B cell (primary cell): ENCODE data around the gene G3BP1. TPM values are rescaled to one million over a fixed set of nuclear protein-coding genes. Genes with fewer than 3 reads are reported as not detected.

Experiments
- ATAC-seq: fragments of 200-7000 bp; cut with Tn5 transposase; one replicate; pipeline ENCODE4 v1.10.0; 2021; ENCODE audit warnings: low read depth, mild to moderate bottlenecking, moderate number of reproducible peaks, moderate library complexity
- CTCF ChIA-PET: fragments of 350-600 bp; sonication (Branson Sonifier 250); formaldehyde crosslinking; loops from one replicate; lab custom pipeline; 2021; ENCODE audit warnings: antibody characterized with exemption, inconsistent platforms; lab: Charles Lee
- POLR2A ChIA-PET: fragments of 350-600 bp; sonication (Branson Sonifier 250); formaldehyde crosslinking; loops from one replicate; lab custom pipeline; 2021; ENCODE audit warnings: antibody characterized with exemption; lab: Charles Lee
- DNase-seq: peaks from one replicate; pipeline ENCODE4 v3.0.0; 2013
- H2AFZ ChIP-seq: 2 replicates; pipeline ENCODE4 v1.6.1; 2012; ENCODE audit warnings: mild to moderate bottlenecking, low read depth, low read length; ENCODE audit not compliant: insufficient read depth, poor library complexity, severe bottlenecking
- H3K27ac ChIP-seq, 2 donors: 1 replicate in 1 of 2; 2 replicates in 1 of 2; pipeline ENCODE4 v1.5.1; 2012 to 2013; ENCODE audit warnings: low read length in 2 of 2, mild to moderate bottlenecking in 2 of 2, moderate library complexity in 1 of 2
- H3K27me3 ChIP-seq, 4 experiments: fragments of 200-600 bp in 1 of 4; sonication (generic) in 1 of 4; replicated peaks in 1 of 4; 1 replicate in 2 of 4; 2 replicates in 2 of 4; pipeline versions ENCODE4 v1.6.1 to v1.7.0; 2013 to 2016; ENCODE audit warnings: low read length in 3 of 4, mild to moderate bottlenecking in 2 of 4, mixed read lengths in 1 of 4, moderate library complexity in 1 of 4; ENCODE audit not compliant: insufficient read depth in 4 of 4, control insufficient read depth in 3 of 4; ENCODE audit errors: control extremely low read depth in 1 of 4
- H3K36me3 ChIP-seq, 2 experiments: replicated peaks in 1 of 2; 1 replicate in 1 of 2; 2 replicates in 1 of 2; pipeline versions ENCODE4 v1.6.1 to v1.7.1; 2013; ENCODE audit warnings: low read length in 1 of 2; ENCODE audit not compliant: insufficient read depth in 2 of 2, control insufficient read depth in 1 of 2; ENCODE audit errors: control extremely low read depth in 1 of 2, extremely low read depth in 1 of 2
- H3K4me1 ChIP-seq, 2 donors: fragments of 200-600 bp in 1 of 2; sonication (generic) in 1 of 2; 1 replicate in 1 of 2; 2 replicates in 1 of 2; pipeline versions ENCODE4 v1.5.1 to v1.6.1; 2013 to 2017; ENCODE audit warnings: low read length in 2 of 2; ENCODE audit not compliant: control insufficient read depth in 2 of 2, insufficient read depth in 2 of 2
- H3K4me2 ChIP-seq: replicated peaks from 2 replicates; pipeline ENCODE3; 2012; ENCODE audit warnings: mild to moderate bottlenecking, low read depth, low read length; ENCODE audit not compliant: poor library complexity, severe bottlenecking
- H3K4me3 ChIP-seq, 5 experiments: fragments of 200-600 bp in 1 of 5; sonication (generic) in 1 of 5; 1 replicate in 3 of 5; 2 replicates in 2 of 5; pipeline versions ENCODE4 v1.5.1 to v1.7.0; 2011 to 2016; ENCODE audit warnings: low read length in 4 of 5, mild to moderate bottlenecking in 4 of 5, low read depth in 2 of 5, control low read depth in 1 of 5, moderate library complexity in 1 of 5; ENCODE audit not compliant: insufficient read depth in 1 of 5; ENCODE audit errors: control extremely low read depth in 1 of 5, extremely low read depth in 1 of 5
- H3K79me2 ChIP-seq: fragments of 200-600 bp; sonication (generic); one replicate; pipeline ENCODE4 v1.6.0; 2016; ENCODE audit warnings: low read length; ENCODE audit not compliant: control insufficient read depth, insufficient read depth
- H3K9ac ChIP-seq: fragments of 200-600 bp; sonication (generic); 2 replicates; pipeline ENCODE4 v1.6.1; 2017; ENCODE audit warnings: mild to moderate bottlenecking, low read length, moderate library complexity
- H3K9me3 ChIP-seq, 3 donors: one replicate each; pipeline versions ENCODE4 v1.6.1 to v1.7.1; 2013; ENCODE audit warnings: low read length in 2 of 3; ENCODE audit not compliant: control insufficient read depth in 2 of 3, insufficient read depth in 1 of 3; ENCODE audit errors: control extremely low read depth in 1 of 3
- H4K20me1 ChIP-seq: 2 replicates; pipeline ENCODE4 v1.6.0; 2012; ENCODE audit warnings: mild to moderate bottlenecking, low read length; ENCODE audit not compliant: insufficient read depth, control insufficient read depth, poor library complexity, severe bottlenecking
- H3K27ac Mint-ChIP-seq: one replicate; pipeline ENCODE4 v1.8.0; 2021; ENCODE audit warnings: mixed read lengths
- H3K27me3 Mint-ChIP-seq: one replicate; pipeline ENCODE4 v1.8.0; 2021; ENCODE audit warnings: mixed read lengths
- H3K4me1 Mint-ChIP-seq: one replicate; pipeline ENCODE4 v1.8.0; 2021; ENCODE audit warnings: mixed read lengths
- H3K4me3 Mint-ChIP-seq: one replicate; pipeline ENCODE4 v1.8.0; 2021; ENCODE audit warnings: mixed read lengths
- H3K9me3 Mint-ChIP-seq: one replicate; pipeline ENCODE4 v1.8.0; 2022; ENCODE audit warnings: mixed read lengths; ENCODE audit not compliant: insufficient read depth
- CTCF ChIP-seq: fragments of 200-600 bp; IDR thresholded peaks from one replicate; pipeline ENCODE4 v1.8.0; 2022; ENCODE audit warnings: antibody characterized with exemption, mild to moderate bottlenecking
- EZH2 ChIP-seq: IDR thresholded peaks from 2 replicates; pipeline ENCODE4 v1.6.1; 2012; ENCODE audit warnings: borderline replicate concordance, low read depth, mild to moderate bottlenecking, moderate library complexity, low read length; ENCODE audit not compliant: insufficient read depth, poor library complexity, severe bottlenecking
- WGBS: methylation state at CpG from one replicate; pipeline ENCODE4 v1.1.5; 2013; ENCODE audit warnings: missing lambda C conversion rate; ENCODE audit not compliant: insufficient coverage; 5-methylcytosine and 5-hydroxymethylcytosine counted together
- intact Hi-C: fragments of 100-400 bp; cut with micrococcal nuclease; formaldehyde crosslinking; loops from one replicate; pipeline ENCODE4 v1.10.0; 2022
- polyA plus RNA-seq: library from polyadenylated mRNA; depleted of rRNA; stranded (reverse); fragments of >200 nt; gene quantifications from 2 replicates; pipeline ENCODE4 v1.2.3, GENCODE V29; 2012
- total RNA-seq, 2 donors: library from RNA; stranded (reverse); fragments of 120-200 nt in 1 of 2; gene quantifications; 1 replicate in 1 of 2; 2 replicates in 1 of 2; pipeline versions ENCODE4 v1.2.3 to v1.2.4, GENCODE V29; 2013 to 2022

G3BP1 gene
- total and polyA plus RNA-seq, 2 donors (not counting 1 experiment from before 2014, with no cell fraction given): 12.7 to 159 TPM

DNA sequence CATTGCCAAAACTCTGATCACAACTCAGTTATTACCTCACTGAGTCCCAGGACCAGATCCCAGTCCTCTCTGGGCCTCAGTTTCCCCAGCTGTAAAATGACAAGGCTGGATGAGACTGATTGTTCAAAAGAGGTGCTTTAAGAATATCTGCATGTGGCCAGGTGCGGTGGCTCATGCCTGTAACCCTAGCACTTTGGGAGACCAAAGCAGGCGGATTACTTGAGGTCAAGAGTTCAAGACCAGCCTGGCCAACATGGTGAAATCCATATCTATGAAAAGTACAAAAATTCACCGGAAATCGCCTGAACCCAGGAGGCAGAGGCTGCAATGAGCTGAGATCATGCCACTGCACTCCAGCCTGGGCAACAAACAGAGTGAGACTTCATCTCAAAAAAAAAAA, 21.6 kb upstream of the G3BP1 start:
- ATAC-seq: no peak
- intact Hi-C loops: no loop called here
- TF ChIP-seq CTCF (no peak), EZH2 (no peak)
- H3K9me3 ChIP-seq: no peaks in the 10 kb centered on the region
- peak overlapping the region; percentile 57 for H3K4me2 ChIP-seq
- H4K20me1 ChIP-seq: no peaks in the 10 kb centered on the region
- Mint-ChIP-seq H3K9me3 (no peaks in the 10 kb centered on the region), H3K27ac (peak overlapping the region; percentile 84), H3K27me3 (no peaks in the 10 kb centered on the region), H3K4me3 (peak overlapping the region; percentile 74), H3K4me1 (peaks cover 36% of the 10 kb centered on the region)
- H3K79me2 ChIP-seq: peaks cover 52% of the 10 kb centered on the region
- DNase-seq: no peak
- no peak overlapping the region for H3K4me3 ChIP-seq
- peak overlapping the region; percentile 44 for H2AFZ ChIP-seq
- CTCF ChIA-PET: interaction anchor here (1.2 to 4.4 kb wide), 3 partner anchors 10 to 98 kb away, joined by 3 to 19 read pairs (median 7); no protein-coding TSS in a partner anchor
- peak overlapping the region; percentile 23 for H3K9ac ChIP-seq
- POLR2A ChIA-PET: interaction anchor here (1.8 kb wide), 1 partner anchor 8 kb away, joined by 7 read pairs; the partner anchor contains the start of gene ATOX1
- 100% methylated on average over 4 of the region's 4 CpGs for WGBS
- peaks cover 4 to 24% of the 10 kb centered on the region in 2 experiments for H3K36me3 ChIP-seq
- no peaks in the 10 kb centered on the region for H3K27me3 ChIP-seq
- peak overlapping the region; percentile 39 to 75 for H3K27ac ChIP-seq
- peaks cover 23 to 30% of the 10 kb centered on the region in 2 donors for H3K4me1 ChIP-seq

GRCh38 chr5:151751091-151751490, 20.7 kb upstream of the G3BP1 start:
- Mint-ChIP-seq H3K27ac (no peak overlapping the region), H3K27me3 (no peaks in the 10 kb centered on the region), H3K9me3 (no peaks in the 10 kb centered on the region), H3K4me1 (peaks cover 35% of the 10 kb centered on the region), H3K4me3 (no peak overlapping the region)
- H3K4me2 ChIP-seq: no peak overlapping the region
- peaks cover 14 to 22% of the 10 kb centered on the region in 2 donors for H3K4me1 ChIP-seq
- no peaks in the 10 kb centered on the region for H4K20me1 ChIP-seq
- no peaks in the 10 kb centered on the region for H3K9me3 ChIP-seq
- DNase-seq: no peak
- no peak overlapping the region for H3K9ac ChIP-seq
- H3K27ac ChIP-seq: no peak overlapping the region
- WGBS: 100% methylated on average over 1 of the region's 4 CpGs
- ChIA-PET POLR2A (interaction anchor here (0.7 to 0.8 kb wide), 2 partner anchors 20 to 140 kb away, joined by 3 read pairs; no protein-coding TSS in a partner anchor), CTCF (interaction anchor here (1.1 to 4.4 kb wide), 2 partner anchors 11 to 14 kb away, joined by 3 to 19 read pairs; no protein-coding TSS in a partner anchor)
- H3K4me3 ChIP-seq: no peak overlapping the region
- peaks cover 4 to 16% of the 10 kb centered on the region in 2 experiments for H3K36me3 ChIP-seq
- ATAC-seq: no peak
- peaks cover 61% of the 10 kb centered on the region for H3K79me2 ChIP-seq
- H3K27me3 ChIP-seq: no peaks in the 10 kb centered on the region
- no peak overlapping the region for H2AFZ ChIP-seq
- TF ChIP-seq CTCF: no peak
- intact Hi-C loops: no loop called here
